HepG2 (cell line): ENCODE data around the gene ZFAND3. TPM values are rescaled to one million over a fixed set of nuclear protein-coding genes. Genes with fewer than 3 reads are reported as not detected.

Experiments used
- ARID3A ChIP-seq: IDR thresholded peaks from 2 replicates; pipeline ENCODE4 v1.6.1; 2012; ENCODE audit warnings: low read depth, low read length, improper control_type of control experiment
- ARID5B ChIP-seq: IDR thresholded peaks from 2 replicates; pipeline ENCODE4 v1.4.0; 2020; ENCODE audit warnings: mild to moderate bottlenecking, missing genetic modification reagents
- E2F5 ChIP-seq: sonication (generic); formaldehyde crosslinking; conservative IDR thresholded peaks from 2 replicates; pipeline ENCODE4 v1.4.0; 2020; ENCODE audit warnings: missing genetic modification reagents
- SAP130 ChIP-seq: IDR thresholded peaks from 2 replicates; pipeline ENCODE4 v1.6.1; 2016; ENCODE audit warnings: low read depth
- SRSF1 ChIP-seq: fragments of 200-400 bp; formaldehyde crosslinking; optimal IDR thresholded peaks from 2 replicates; pipeline ENCODE3; 2017; ENCODE audit warnings: mild to moderate bottlenecking, low read depth, low read length, moderate library complexity
- STAT6 ChIP-seq: sonication (generic); formaldehyde crosslinking; IDR thresholded peaks from 2 replicates; pipeline ENCODE4 v1.4.0; 2020; ENCODE audit warnings: missing genetic modification reagents, mild to moderate bottlenecking, borderline replicate concordance
- TEAD3 ChIP-seq: optimal IDR thresholded peaks from 2 replicates; pipeline ENCODE3; 2016; ENCODE audit warnings: borderline replicate concordance
- ZBTB21 ChIP-seq: sonication (generic); formaldehyde crosslinking; IDR thresholded peaks from 2 replicates; pipeline ENCODE4 v1.4.0; 2020; ENCODE audit warnings: missing genetic modification reagents
- ZFX ChIP-seq: sonication (generic); formaldehyde crosslinking; IDR thresholded peaks from 2 replicates; pipeline ENCODE4 v1.4.0; 2020; ENCODE audit warnings: mild to moderate bottlenecking, low read depth, missing genetic modification reagents, moderate library complexity
- ZNF224 ChIP-seq: sonication (generic); formaldehyde crosslinking; IDR thresholded peaks from 2 replicates; pipeline ENCODE4 v1.5.0; 2020; ENCODE audit warnings: mild to moderate bottlenecking, missing genetic modification reagents
- ZNF280D ChIP-seq: sonication (generic); formaldehyde crosslinking; IDR thresholded peaks from 2 replicates; pipeline ENCODE4 v1.5.1; 2020; ENCODE audit warnings: mild to moderate bottlenecking, missing genetic modification reagents
- ZZZ3 ChIP-seq: sonication (generic); formaldehyde crosslinking; IDR thresholded peaks from 2 replicates; pipeline ENCODE4 v1.4.0; 2020; ENCODE audit warnings: missing genetic modification reagents, mild to moderate bottlenecking, borderline replicate concordance
- polyA plus RNA-seq, 8 experiments: library from polyadenylated mRNA; depleted of rRNA in 3 of 8; stranded (reverse) in 7 of 8; unstranded in 1 of 8; fragments of >200 nt; fragmentation: Illumina TruSeq in 4 of 8; extraction: Trizol in 4 of 8; gene quantifications; 2 replicates each; pipeline versions ENCODE4 v1.2.1 to v1.2.3, GENCODE V29; 2011 to 2016; ENCODE audit warnings: low read depth in 4 of 8, missing spikeins in 1 of 8, mixed read lengths in 1 of 8; ENCODE audit not compliant: insufficient read depth in 1 of 8
- total RNA-seq, 5 experiments: library from RNA; depleted of rRNA; stranded (reverse); fragments of >200 nt; fragmentation: Illumina TruSeq; extraction: Trizol; gene quantifications; 2 replicates each; pipeline ENCODE4 v1.2.3, GENCODE V29; 2016; ENCODE audit warnings: low read depth in 1 of 5

ZFAND3 gene
- total and polyA plus RNA-seq, 2 of the 13 experiments (the other 11 are each of a cell fraction or from before 2014, with no cell fraction given), result 16.4 to 17.1 TPM

- TF ChIP-seq ZNF280D (no peak), ZNF224 (no peak), ZZZ3 (CRISPR knock-in tag) (no peak), ZBTB21 (CRISPR knock-in tag) (no peak), TEAD3 (CRISPR knock-in tag) (peak; percentile 75), SRSF1 (no peak), ARID5B (0 out of 2 replicates have a peak, but pooled peaks have one; percentile 10), ARID3A (no peak), ZFX (CRISPR knock-in tag) (no peak), SAP130 (peak; percentile 44; the same call in 1 of the 2 replicates), STAT6 (CRISPR knock-in tag) (peak; percentile 42; the same call in 1 of the 2 replicates), E2F5 (no peak)
These were observed 63.3 kb downstream of the ZFAND3 start (continued) for GRCh38 chr6:37882724-37883413.
